B cell (primary cell): ENCODE data around the gene SFR1. TPM values are rescaled to one million over a fixed set of nuclear protein-coding genes. Genes with fewer than 3 reads are reported as not detected.

Experiments used
- ATAC-seq: fragments of 200-7000 bp; cut with Tn5 transposase; one replicate; pipeline ENCODE4 v1.10.0; 2021; ENCODE audit warnings: low read depth, mild to moderate bottlenecking, moderate number of reproducible peaks, moderate library complexity
- CTCF ChIA-PET: fragments of 350-600 bp; sonication (Branson Sonifier 250); formaldehyde crosslinking; loops from one replicate; lab custom pipeline; 2021; ENCODE audit warnings: antibody characterized with exemption, inconsistent platforms; lab: Charles Lee
- POLR2A ChIA-PET: fragments of 350-600 bp; sonication (Branson Sonifier 250); formaldehyde crosslinking; loops from one replicate; lab custom pipeline; 2021; ENCODE audit warnings: antibody characterized with exemption; lab: Charles Lee
- DNase-seq: peaks from one replicate; pipeline ENCODE4 v3.0.0; 2013
- H2AFZ ChIP-seq: 2 replicates; pipeline ENCODE4 v1.6.1; 2012; ENCODE audit warnings: mild to moderate bottlenecking, low read depth, low read length; ENCODE audit not compliant: insufficient read depth, poor library complexity, severe bottlenecking
- H3K27ac ChIP-seq, 2 donors: 1 replicate in 1 of 2; 2 replicates in 1 of 2; pipeline ENCODE4 v1.5.1; 2012 to 2013; ENCODE audit warnings: low read length in 2 of 2, mild to moderate bottlenecking in 2 of 2, moderate library complexity in 1 of 2
- H3K27me3 ChIP-seq, 4 experiments: fragments of 200-600 bp in 1 of 4; sonication (generic) in 1 of 4; replicated peaks in 1 of 4; 1 replicate in 2 of 4; 2 replicates in 2 of 4; pipeline versions ENCODE4 v1.6.1 to v1.7.0; 2013 to 2016; ENCODE audit warnings: low read length in 3 of 4, mild to moderate bottlenecking in 2 of 4, mixed read lengths in 1 of 4, moderate library complexity in 1 of 4; ENCODE audit not compliant: insufficient read depth in 4 of 4, control insufficient read depth in 3 of 4; ENCODE audit errors: control extremely low read depth in 1 of 4
- H3K36me3 ChIP-seq, 2 experiments: replicated peaks in 1 of 2; 1 replicate in 1 of 2; 2 replicates in 1 of 2; pipeline versions ENCODE4 v1.6.1 to v1.7.1; 2013; ENCODE audit warnings: low read length in 1 of 2; ENCODE audit not compliant: insufficient read depth in 2 of 2, control insufficient read depth in 1 of 2; ENCODE audit errors: control extremely low read depth in 1 of 2, extremely low read depth in 1 of 2
- H3K4me1 ChIP-seq, 2 donors: fragments of 200-600 bp in 1 of 2; sonication (generic) in 1 of 2; 1 replicate in 1 of 2; 2 replicates in 1 of 2; pipeline versions ENCODE4 v1.5.1 to v1.6.1; 2013 to 2017; ENCODE audit warnings: low read length in 2 of 2; ENCODE audit not compliant: control insufficient read depth in 2 of 2, insufficient read depth in 2 of 2
- H3K4me2 ChIP-seq: replicated peaks from 2 replicates; pipeline ENCODE3; 2012; ENCODE audit warnings: mild to moderate bottlenecking, low read depth, low read length; ENCODE audit not compliant: poor library complexity, severe bottlenecking
- H3K4me3 ChIP-seq, 5 experiments: fragments of 200-600 bp in 1 of 5; sonication (generic) in 1 of 5; 1 replicate in 3 of 5; 2 replicates in 2 of 5; pipeline versions ENCODE4 v1.5.1 to v1.7.0; 2011 to 2016; ENCODE audit warnings: low read length in 4 of 5, mild to moderate bottlenecking in 4 of 5, low read depth in 2 of 5, control low read depth in 1 of 5, moderate library complexity in 1 of 5; ENCODE audit not compliant: insufficient read depth in 1 of 5; ENCODE audit errors: control extremely low read depth in 1 of 5, extremely low read depth in 1 of 5
- H3K79me2 ChIP-seq: fragments of 200-600 bp; sonication (generic); one replicate; pipeline ENCODE4 v1.6.0; 2016; ENCODE audit warnings: low read length; ENCODE audit not compliant: control insufficient read depth, insufficient read depth
- H3K9ac ChIP-seq: fragments of 200-600 bp; sonication (generic); 2 replicates; pipeline ENCODE4 v1.6.1; 2017; ENCODE audit warnings: mild to moderate bottlenecking, low read length, moderate library complexity
- H3K9me3 ChIP-seq, 3 donors: one replicate each; pipeline versions ENCODE4 v1.6.1 to v1.7.1; 2013; ENCODE audit warnings: low read length in 2 of 3; ENCODE audit not compliant: control insufficient read depth in 2 of 3, insufficient read depth in 1 of 3; ENCODE audit errors: control extremely low read depth in 1 of 3
- H4K20me1 ChIP-seq: 2 replicates; pipeline ENCODE4 v1.6.0; 2012; ENCODE audit warnings: mild to moderate bottlenecking, low read length; ENCODE audit not compliant: insufficient read depth, control insufficient read depth, poor library complexity, severe bottlenecking
- H3K27ac Mint-ChIP-seq: one replicate; pipeline ENCODE4 v1.8.0; 2021; ENCODE audit warnings: mixed read lengths
- H3K27me3 Mint-ChIP-seq: one replicate; pipeline ENCODE4 v1.8.0; 2021; ENCODE audit warnings: mixed read lengths
- H3K4me1 Mint-ChIP-seq: one replicate; pipeline ENCODE4 v1.8.0; 2021; ENCODE audit warnings: mixed read lengths
- H3K4me3 Mint-ChIP-seq: one replicate; pipeline ENCODE4 v1.8.0; 2021; ENCODE audit warnings: mixed read lengths
- H3K9me3 Mint-ChIP-seq: one replicate; pipeline ENCODE4 v1.8.0; 2022; ENCODE audit warnings: mixed read lengths; ENCODE audit not compliant: insufficient read depth
- EZH2 ChIP-seq: IDR thresholded peaks from 2 replicates; pipeline ENCODE4 v1.6.1; 2012; ENCODE audit warnings: borderline replicate concordance, low read depth, mild to moderate bottlenecking, moderate library complexity, low read length; ENCODE audit not compliant: insufficient read depth, poor library complexity, severe bottlenecking
- WGBS: methylation state at CpG from one replicate; pipeline ENCODE4 v1.1.5; 2013; ENCODE audit warnings: missing lambda C conversion rate; ENCODE audit not compliant: insufficient coverage; 5-methylcytosine and 5-hydroxymethylcytosine counted together
- intact Hi-C: fragments of 100-400 bp; cut with micrococcal nuclease; formaldehyde crosslinking; loops from one replicate; pipeline ENCODE4 v1.10.0; 2022
- polyA plus RNA-seq: library from polyadenylated mRNA; depleted of rRNA; stranded (reverse); fragments of >200 nt; gene quantifications from 2 replicates; pipeline ENCODE4 v1.2.3, GENCODE V29; 2012
- total RNA-seq, 2 donors: library from RNA; stranded (reverse); fragments of 120-200 nt in 1 of 2; gene quantifications; 1 replicate in 1 of 2; 2 replicates in 1 of 2; pipeline versions ENCODE4 v1.2.3 to v1.2.4, GENCODE V29; 2013 to 2022
- TF ChIP-seq, protein P1 (sequence below): fragments of 200-600 bp; IDR thresholded peaks from one replicate; pipeline ENCODE4 v1.8.0; 2022; ENCODE audit warnings: antibody characterized with exemption, mild to moderate bottlenecking

Gene SFR1
- total and polyA plus RNA-seq, 2 donors (not counting 1 experiment from before 2014, with no cell fraction given), result 6.2 to 15.3 TPM

DNA sequence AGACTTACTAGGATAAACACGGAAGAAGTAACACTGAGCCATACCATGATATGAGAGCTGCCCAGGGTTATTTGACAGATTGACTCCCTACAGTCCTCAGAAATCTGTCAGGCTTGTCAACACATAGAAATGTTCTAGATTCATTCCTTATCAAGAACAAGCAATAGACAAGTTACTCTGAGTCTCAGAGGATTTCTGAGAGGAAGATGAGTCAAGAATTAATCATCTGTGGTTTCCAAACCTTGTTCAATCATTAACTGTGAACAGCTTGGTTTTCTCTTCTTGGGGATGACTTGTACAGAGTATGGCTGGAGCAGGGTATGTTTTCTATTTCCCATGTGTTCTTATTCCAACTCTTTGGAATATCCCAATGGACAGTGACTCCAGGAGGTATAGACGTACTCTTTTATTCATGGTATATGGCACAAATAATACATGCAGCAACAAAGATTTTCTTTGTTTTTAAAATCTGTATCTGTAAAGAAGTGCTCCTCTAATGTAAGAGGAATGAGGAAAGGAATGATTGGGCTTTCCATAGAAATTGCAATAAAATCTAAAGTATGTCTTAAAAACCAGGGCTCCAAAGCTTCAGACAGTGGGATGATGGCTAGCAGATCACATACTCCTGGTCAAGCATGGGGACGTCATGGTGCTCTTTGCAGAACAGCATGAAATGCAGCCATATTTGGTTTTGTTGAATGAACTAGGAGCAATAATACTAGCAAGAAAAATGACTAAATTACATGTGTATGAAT lies 11.9 kb upstream of the SFR1 start:
- no peaks in the 10 kb centered on the region for H3K4me1 ChIP-seq
- intact Hi-C loops, result no loop called here
- ChIA-PET CTCF (no interaction called here), POLR2A (no interaction called here)
- ATAC-seq, result no peak
- no peak for DNase-seq
- no peak overlapping the region for H2AFZ ChIP-seq
- H3K79me2 ChIP-seq, result no peaks in the 10 kb centered on the region
- Mint-ChIP-seq H3K9me3 (no peaks in the 10 kb centered on the region), H3K4me3 (no peak overlapping the region), H3K27me3 (peaks cover 20% of the 10 kb centered on the region), H3K27ac (no peak overlapping the region), H3K4me1 (no peaks in the 10 kb centered on the region)
- H4K20me1 ChIP-seq, result no peaks in the 10 kb centered on the region
- H3K27me3 ChIP-seq, result peaks cover 0 to 10% (median 3%) of the 10 kb centered on the region in 4 experiments
- H3K4me3 ChIP-seq, result no peak overlapping the region
- H3K9me3 ChIP-seq, result no peaks in the 10 kb centered on the region
- no CpG with 5 or more reads among the region's 3 CpGs for WGBS
- H3K9ac ChIP-seq, result no peak overlapping the region
- H3K27ac ChIP-seq, result no peak overlapping the region
- H3K4me2 ChIP-seq, result no peak overlapping the region
- TF ChIP-seq EZH2, result no peak
- TF ChIP-seq, protein P1, sequence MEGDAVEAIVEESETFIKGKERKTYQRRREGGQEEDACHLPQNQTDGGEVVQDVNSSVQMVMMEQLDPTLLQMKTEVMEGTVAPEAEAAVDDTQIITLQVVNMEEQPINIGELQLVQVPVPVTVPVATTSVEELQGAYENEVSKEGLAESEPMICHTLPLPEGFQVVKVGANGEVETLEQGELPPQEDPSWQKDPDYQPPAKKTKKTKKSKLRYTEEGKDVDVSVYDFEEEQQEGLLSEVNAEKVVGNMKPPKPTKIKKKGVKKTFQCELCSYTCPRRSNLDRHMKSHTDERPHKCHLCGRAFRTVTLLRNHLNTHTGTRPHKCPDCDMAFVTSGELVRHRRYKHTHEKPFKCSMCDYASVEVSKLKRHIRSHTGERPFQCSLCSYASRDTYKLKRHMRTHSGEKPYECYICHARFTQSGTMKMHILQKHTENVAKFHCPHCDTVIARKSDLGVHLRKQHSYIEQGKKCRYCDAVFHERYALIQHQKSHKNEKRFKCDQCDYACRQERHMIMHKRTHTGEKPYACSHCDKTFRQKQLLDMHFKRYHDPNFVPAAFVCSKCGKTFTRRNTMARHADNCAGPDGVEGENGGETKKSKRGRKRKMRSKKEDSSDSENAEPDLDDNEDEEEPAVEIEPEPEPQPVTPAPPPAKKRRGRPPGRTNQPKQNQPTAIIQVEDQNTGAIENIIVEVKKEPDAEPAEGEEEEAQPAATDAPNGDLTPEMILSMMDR, result no peak
- no peaks in the 10 kb centered on the region for H3K36me3 ChIP-seq

- Histone ChIP-seq H3K9ac (no peak overlapping the region), H3K4me1 (no peaks in the 10 kb centered on the region), H2AFZ (no peak overlapping the region), H3K4me2 (no peak overlapping the region), H3K4me3 (no peak overlapping the region), H3K36me3 (no peaks in the 10 kb centered on the region), H3K27ac (no peak overlapping the region), H3K9me3 (no peaks in the 10 kb centered on the region), H3K79me2 (no peaks in the 10 kb centered on the region), H4K20me1 (no peaks in the 10 kb centered on the region), H3K27me3 (peaks cover 0 to 10% (median 3%) of the 10 kb centered on the region in 4 experiments)
- POLR2A ChIA-PET, result no interaction called here
- WGBS, result no CpG with 5 or more reads among the region's 1 CpG
- H3K9me3 Mint-ChIP-seq, result no peaks in the 10 kb centered on the region
- intact Hi-C loops, result no loop called here
- DNase-seq (no peak), ATAC-seq (no peak)
- no peaks in the 10 kb centered on the region for H3K4me1 Mint-ChIP-seq
- no peak overlapping the region for H3K27ac Mint-ChIP-seq
- no peak for TF ChIP-seq EZH2
- H3K4me3 Mint-ChIP-seq, result no peak overlapping the region
- H3K27me3 Mint-ChIP-seq, result peaks cover 20% of the 10 kb centered on the region
- CTCF ChIA-PET, result interaction anchor here (1.8 kb wide), 1 partner anchor 8 kb away, joined by 7 read pairs; the partner anchor contains the start of gene SFR1
Observed at GRCh38 chr10:104113376-104113956, 8.5 kb upstream of the SFR1 start.
